Measurements from ENCODE around the gene LENEP. TPM values are rescaled to one million over a fixed set of nuclear protein-coding genes. Genes with fewer than 3 reads are reported as not detected.

Gene LENEP
- total RNA-seq (2022; extraction: Qiagen RNA extraction; ENCODE audit: low read depth): not detected in 5 replicates

GRCh38 chr1:154993572-154994268 lies at the start of gene LENEP:
TSS of gene LENEP (plus strand) at chr1:154993586. CDS start at chr1:154993608, 22 bp downstream.

DNA sequence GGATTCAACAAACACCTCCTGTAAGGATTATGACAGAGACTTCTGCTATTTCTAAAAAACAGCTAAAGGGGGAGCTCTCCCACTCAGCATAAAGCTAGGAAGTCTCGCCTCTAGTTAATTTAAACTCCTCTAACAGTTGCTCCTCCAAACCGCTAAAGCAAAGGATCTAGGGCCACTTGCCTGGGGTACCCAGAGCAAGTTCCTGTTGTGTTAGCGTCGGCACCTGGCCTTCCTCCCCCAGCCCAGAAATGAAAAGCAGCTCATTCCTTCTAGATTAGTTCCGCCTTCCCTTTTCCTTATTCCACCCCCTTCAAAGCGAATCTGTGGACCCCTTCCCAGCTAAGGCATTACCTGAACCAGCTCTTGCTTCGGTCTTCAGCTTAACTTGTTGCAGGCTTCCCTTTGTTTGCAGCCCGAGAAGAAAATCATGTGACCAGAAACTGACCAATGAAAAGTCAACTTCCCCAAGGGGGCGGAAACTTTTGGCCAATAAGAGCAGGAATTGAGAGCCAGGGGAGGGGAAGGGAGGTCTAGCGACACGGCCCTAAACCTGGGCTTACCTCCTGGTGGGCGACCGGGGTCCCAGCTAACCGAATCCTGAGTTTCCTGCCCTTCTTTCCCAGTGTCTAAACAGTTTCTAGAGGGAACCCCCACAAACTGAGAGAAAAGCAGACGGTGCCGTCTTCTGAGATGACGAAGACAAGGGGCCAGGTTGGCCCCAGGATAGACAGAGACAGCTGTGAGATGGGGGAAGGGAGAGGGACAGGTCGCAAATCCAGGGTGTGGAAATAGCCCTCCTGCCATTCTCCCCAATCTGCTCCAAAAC lies 37.5 kb upstream of the LENEP start, which contains the start of gene PBXIP1:
Gene PBXIP1, minus strand, starts transcription at position 382 of the 826 bp plus-strand sequence. CDS start 2,378 bp downstream, outside the sequence.

GRCh38 chr1:154961207-154962155 lies 31.9 kb upstream of the LENEP start, which contains the start of gene PYGO2:
TSS of gene PYGO2 (minus strand) at chr1:154961782. CDS start at chr1:154961576, 206 bp downstream.

GRCh38 chr1:154970631-154971340 lies 22.6 kb upstream of the LENEP start, which contains the start of gene SHC1:
TSS of gene SHC1 (minus strand) at chr1:154970747. CDS start at chr1:154970526, 221 bp downstream.

GRCh38 chr1:154974102-154974807 lies 19.1 kb upstream of the LENEP start, which contains the start of gene CKS1B:
TSS of gene CKS1B (plus strand) at chr1:154974681. CDS start at chr1:154974746, 65 bp downstream.

GRCh38 chr1:154982897-154983648 lies 10.3 kb upstream of the LENEP start, which contains the start of gene FLAD1:
TSS of gene FLAD1 (plus strand) at chr1:154983344. CDS start at chr1:154983695, 351 bp downstream.

GRCh38 chr1:155002464-155003226 lies 9.3 kb downstream of the LENEP start, which contains the start of gene ZBTB7B:
TSS of gene ZBTB7B (plus strand) at chr1:155002802. CDS start at chr1:155014661, 11,859 bp downstream.

DNA sequence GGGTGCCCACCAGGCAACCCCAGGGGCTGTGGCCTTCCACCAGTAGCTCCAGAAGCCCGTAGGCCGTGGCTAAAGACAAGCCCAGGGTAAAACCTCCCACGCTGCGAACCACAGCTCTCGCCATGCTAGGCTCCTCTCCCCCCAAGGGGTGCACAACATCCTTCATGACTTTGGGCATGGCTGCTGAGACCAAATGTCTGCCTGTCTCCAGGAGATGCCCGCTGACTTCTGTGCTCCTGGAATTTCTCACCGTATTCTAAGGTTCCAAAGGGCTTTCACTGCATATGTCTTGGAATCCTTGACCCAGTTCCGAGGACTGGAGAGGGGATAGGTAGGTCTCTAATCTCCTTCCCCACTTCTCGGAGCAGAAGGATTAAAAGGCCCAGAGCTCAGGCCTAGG lies 40.1 kb downstream of the LENEP start, which contains the start of the genes DCST1 and DCST2:
Gene DCST1, plus strand, starts transcription at position 301 of the 400 bp plus-strand sequence. CDS start 213 bp downstream, outside the sequence.
Gene DCST2, minus strand, starts transcription at position 258 of the 400 bp plus-strand sequence. Its CDS starts 80 bp downstream, at position 178.

Other genes with a start within 250 kb of the LENEP start
- 0.02 to 0.08 TPM (median 0.06 TPM) in 5 replicates for gene KCNN3, start 123.3 kb upstream of the LENEP start, total RNA-seq (2022; extraction: Qiagen RNA extraction; ENCODE audit: low read depth)
- gene PMVK, start 56.9 kb upstream of the LENEP start, total RNA-seq (2022; extraction: Qiagen RNA extraction; ENCODE audit: low read depth): 34.6 to 44.3 TPM (median 42.0 TPM) in 5 replicates
- gene PBXIP1, start 37.5 kb upstream of the LENEP start, total RNA-seq (2022; extraction: Qiagen RNA extraction; ENCODE audit: low read depth): 11.8 to 16.5 TPM (median 14.4 TPM) in 5 replicates
- gene PYGO2, start 31.8 kb upstream of the LENEP start, total RNA-seq (2022; extraction: Qiagen RNA extraction; ENCODE audit: low read depth): 19.5 to 24.1 TPM (median 22.6 TPM) in 5 replicates
- 128 to 150 TPM (median 144 TPM) in 5 replicates for gene SHC1, start 22.8 kb upstream of the LENEP start, total RNA-seq (2022; extraction: Qiagen RNA extraction; ENCODE audit: low read depth)
- gene CKS1B, start 18.9 kb upstream of the LENEP start, total RNA-seq (2022; extraction: Qiagen RNA extraction; ENCODE audit: low read depth): 325 to 385 TPM (median 338 TPM) in 5 replicates
- gene FLAD1, start 10.2 kb upstream of the LENEP start, total RNA-seq (2022; extraction: Qiagen RNA extraction; ENCODE audit: low read depth): 33.1 to 53.6 TPM (median 42.5 TPM) in 5 replicates
- gene ZBTB7B, start 9.2 kb downstream of the LENEP start, total RNA-seq (2022; extraction: Qiagen RNA extraction; ENCODE audit: low read depth): 18.9 to 28.7 TPM (median 22.3 TPM) in 5 replicates
- gene DCST2, start 40.2 kb downstream of the LENEP start, total RNA-seq (2022; extraction: Qiagen RNA extraction; ENCODE audit: low read depth): 0.08 to 0.67 TPM (median 0.45 TPM) in 5 replicates
- gene DCST1, start 40.2 kb downstream of the LENEP start, total RNA-seq (2022; extraction: Qiagen RNA extraction; ENCODE audit: low read depth): not detected in 5 replicates
- gene ADAM15, start 57.7 kb downstream of the LENEP start, total RNA-seq (2022; extraction: Qiagen RNA extraction; ENCODE audit: low read depth): 52.7 to 85.0 TPM (median 72.2 TPM) in 5 replicates
- 7.2 to 9.3 TPM (median 7.9 TPM) in 5 replicates for gene EFNA4, start 70.2 kb downstream of the LENEP start, total RNA-seq (2022; extraction: Qiagen RNA extraction; ENCODE audit: low read depth)
- gene EFNA3, start 85.3 kb downstream of the LENEP start, total RNA-seq (2022; extraction: Qiagen RNA extraction; ENCODE audit: low read depth): 3.0 to 5.4 TPM (median 3.9 TPM) in 5 replicates
- 34.4 to 48.7 TPM (median 37.8 TPM) in 5 replicates for gene EFNA1, start 134.3 kb downstream of the LENEP start, total RNA-seq (2022; extraction: Qiagen RNA extraction; ENCODE audit: low read depth)
- gene SLC50A1, start 142.3 kb downstream of the LENEP start, total RNA-seq (2022; extraction: Qiagen RNA extraction; ENCODE audit: low read depth): 33.6 to 37.6 TPM (median 35.3 TPM) in 5 replicates
- 64.1 to 107 TPM (median 94.9 TPM) in 5 replicates for gene DPM3, start 146.9 kb downstream of the LENEP start, total RNA-seq (2022; extraction: Qiagen RNA extraction; ENCODE audit: low read depth)
- gene KRTCAP2, start 179.7 kb downstream of the LENEP start, total RNA-seq (2022; extraction: Qiagen RNA extraction; ENCODE audit: low read depth): 193 to 252 TPM (median 242 TPM) in 5 replicates
- 1.1 to 2.2 TPM (median 1.4 TPM) in 5 replicates for gene TRIM46, start 180.3 kb downstream of the LENEP start, total RNA-seq (2022; extraction: Qiagen RNA extraction; ENCODE audit: low read depth)
- gene THBS3, start 214.3 kb downstream of the LENEP start, total RNA-seq (2022; extraction: Qiagen RNA extraction; ENCODE audit: low read depth): 5.5 to 10.3 TPM (median 7.8 TPM) in 5 replicates
- 61.2 to 76.7 TPM (median 74.1 TPM) in 5 replicates for gene MTX1, start 215.1 kb downstream of the LENEP start, total RNA-seq (2022; extraction: Qiagen RNA extraction; ENCODE audit: low read depth)